ENCODE measurements around the gene ZBTB11.
"Not testable (repeated sequence)": the region's sequence is repeated elsewhere in the genome, so short reads cannot be mapped to it uniquely, and the experiment has no call there.

ZBTB11 gene

GRCh38 chr3:101691685-101692671, 15.0 kb upstream of the ZBTB11 start:
- not testable (repeated sequence) for DNase-seq

- no peak for DNase-seq
These were observed 14.0 kb upstream of the ZBTB11 start for GRCh38 chr3:101690972-101691371.

- no peak for DNase-seq
These were observed 12.4 kb upstream of the ZBTB11 start for GRCh38 chr3:101689286-101689685.

GRCh38 chr3:101687142-101687931, 10.4 kb upstream of the ZBTB11 start:
- no peak for DNase-seq

GRCh38 chr3:101685870-101686307, 9.0 kb upstream of the ZBTB11 start:
- DNase-seq: no peak

- DNase-seq: no peak
These were observed 8.1 kb upstream of the ZBTB11 start for GRCh38 chr3:101685050-101685400.

- no peak for DNase-seq
These were observed 3.5 kb upstream of the ZBTB11 start for GRCh38 chr3:101680466-101680865.

GRCh38 chr3:101678837-101679236, 1.9 kb upstream of the ZBTB11 start:
- not testable (repeated sequence) for DNase-seq

- no peak for DNase-seq
These were observed 729 bp upstream of the ZBTB11 start for GRCh38 chr3:101677436-101678286.

GRCh38 chr3:101676216-101676764, 642 bp downstream of the ZBTB11 start:
- DNase-seq: no peak

- no peak for DNase-seq
These were observed 1.2 kb downstream of the ZBTB11 start for GRCh38 chr3:101675709-101676215.

- no peak for DNase-seq
These were observed 2.4 kb downstream of the ZBTB11 start for GRCh38 chr3:101674518-101674917.

- no peak for DNase-seq
These were observed 3.0 kb downstream of the ZBTB11 start for GRCh38 chr3:101673953-101674352.

GRCh38 chr3:101671014-101671413, 5.9 kb downstream of the ZBTB11 start:
- no peak for DNase-seq

GRCh38 chr3:101667844-101668243, 9.1 kb downstream of the ZBTB11 start:
- DNase-seq: no peak

- DNase-seq: no peak
These were observed 9.6 kb downstream of the ZBTB11 start for GRCh38 chr3:101667331-101667730.

- DNase-seq: no peak
These were observed 11.1 kb downstream of the ZBTB11 start for GRCh38 chr3:101665851-101666250.

GRCh38 chr3:101665357-101665756, 11.6 kb downstream of the ZBTB11 start:
- no peak for DNase-seq

- DNase-seq: no peak
These were observed 16.2 kb downstream of the ZBTB11 start for GRCh38 chr3:101660714-101661113.

- no peak for DNase-seq
These were observed 20.3 kb downstream of the ZBTB11 start for GRCh38 chr3:101656651-101657050.

GRCh38 chr3:101646726-101647125, 30.2 kb downstream of the ZBTB11 start:
- no peak for DNase-seq

Measured in T1000 (cell line).